ENCODE data around the gene THEM4.
A peak's percentile ranks its signal among the peaks of the same experiment; 100 is the strongest.
"Not testable (repeated sequence)": the region's sequence is repeated elsewhere in the genome, so short reads cannot be mapped to it uniquely, and the experiment has no call there.

The THEM4 gene

DNA sequence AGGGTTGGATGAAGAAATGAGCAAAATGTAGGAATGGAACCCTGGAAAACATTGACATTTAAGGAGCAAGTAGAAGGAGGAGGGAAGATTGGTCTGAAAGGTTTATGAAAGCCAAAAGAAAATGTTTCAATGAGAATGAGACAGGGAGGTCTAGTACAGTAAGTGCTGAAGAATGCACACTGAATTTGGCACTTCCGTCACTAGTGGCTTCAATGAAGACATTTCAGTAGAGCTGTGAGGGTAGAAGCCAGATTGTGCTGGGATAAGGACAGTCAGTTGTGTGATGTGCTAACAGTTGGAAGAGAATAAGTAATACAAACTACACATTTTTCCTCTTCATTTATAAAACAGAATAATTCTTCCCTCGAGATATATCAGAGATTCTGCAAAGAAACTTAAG, 17.1 kb downstream of the THEM4 start:
- no peak for DNase-seq

DNA sequence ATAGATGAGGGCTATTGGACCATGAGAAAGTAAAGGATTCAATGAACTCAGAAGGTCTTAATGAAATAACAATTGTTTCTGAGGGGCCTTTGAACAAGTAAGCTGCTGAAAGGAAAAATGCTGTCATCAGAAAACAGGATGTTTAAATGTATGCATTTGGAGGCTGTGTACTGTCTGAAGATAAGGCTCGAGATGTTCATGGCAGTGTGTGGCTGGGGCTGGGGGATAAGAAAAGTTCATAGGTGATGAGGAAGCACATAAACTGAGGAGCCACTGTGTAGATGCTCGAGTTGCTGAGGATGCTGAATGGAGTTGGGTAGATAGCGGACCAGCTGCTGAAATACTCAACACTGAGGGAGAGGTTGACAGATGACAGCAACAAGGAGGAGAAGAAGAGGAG, 17.8 kb downstream of the THEM4 start:
- DNase-seq, result no peak

DNA sequence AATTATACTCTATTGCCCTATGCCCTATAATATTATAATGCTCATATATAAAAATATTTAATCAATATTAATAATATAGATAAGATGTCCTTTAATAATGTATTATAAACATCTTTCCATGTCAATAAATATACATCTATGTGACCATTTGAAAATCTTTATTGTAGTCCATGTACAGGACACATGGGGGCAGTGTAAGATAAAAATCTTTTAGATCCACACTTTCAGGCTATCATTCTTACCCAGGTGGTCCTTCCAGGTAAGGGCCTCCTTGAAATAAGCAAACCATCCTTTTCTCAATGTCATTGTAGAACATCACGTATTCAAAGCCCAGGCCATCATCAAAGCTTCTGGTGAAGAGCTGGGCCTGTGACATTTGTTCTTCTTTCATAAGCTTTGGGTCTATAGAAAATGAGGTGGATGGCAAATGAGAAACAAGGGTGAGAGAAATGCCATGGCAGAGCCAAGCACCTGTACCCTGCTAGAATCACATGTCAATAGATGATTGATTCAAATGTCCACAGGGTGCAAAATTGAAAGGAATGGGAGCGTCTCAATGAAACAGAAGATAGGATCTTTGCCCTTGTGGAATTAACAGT, 20.2 kb downstream of the THEM4 start:
- DNase-seq, result peak in 2 of 3 experiments; percentile 17 to 45

DNA sequence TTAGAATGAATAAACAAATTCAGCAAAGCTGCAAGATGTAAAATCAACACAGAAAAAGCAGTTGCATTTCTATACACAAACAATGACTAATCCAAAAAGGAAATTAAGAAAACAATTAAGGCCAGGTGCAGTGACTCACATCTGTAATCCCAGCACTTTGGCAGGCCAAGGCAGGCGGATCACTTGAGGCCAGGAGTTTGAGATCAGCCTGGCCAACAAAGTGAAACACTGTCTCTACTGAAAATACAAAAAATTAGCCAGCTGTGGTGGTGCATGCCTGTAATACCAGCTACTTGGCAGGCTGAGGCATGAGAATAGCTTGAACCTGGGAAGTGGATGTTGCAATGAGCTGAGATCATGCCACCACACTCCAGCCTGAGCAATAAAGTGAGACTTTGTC, 22.3 kb downstream of the THEM4 start:
- no peak for DNase-seq

DNA sequence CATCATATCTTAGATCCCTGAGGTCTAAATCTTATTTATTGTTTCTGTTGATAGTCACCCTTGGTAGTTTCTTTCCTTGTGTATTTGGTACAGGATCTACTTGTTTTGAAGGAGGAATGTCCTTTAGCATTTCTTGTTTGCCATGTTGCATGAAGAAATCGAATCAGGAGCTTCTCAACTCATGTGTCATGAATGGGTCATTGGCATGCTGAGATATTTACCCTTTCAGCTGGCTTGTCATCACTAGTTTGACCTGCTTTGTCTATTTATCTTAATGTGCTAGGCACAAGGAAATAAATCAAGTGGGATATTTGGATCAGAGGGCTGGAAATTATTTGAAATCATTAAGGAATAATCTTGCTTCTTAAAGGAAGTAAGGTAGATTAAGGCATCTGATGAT, 23.8 kb downstream of the THEM4 start:
- DNase-seq, result no peak

DNA sequence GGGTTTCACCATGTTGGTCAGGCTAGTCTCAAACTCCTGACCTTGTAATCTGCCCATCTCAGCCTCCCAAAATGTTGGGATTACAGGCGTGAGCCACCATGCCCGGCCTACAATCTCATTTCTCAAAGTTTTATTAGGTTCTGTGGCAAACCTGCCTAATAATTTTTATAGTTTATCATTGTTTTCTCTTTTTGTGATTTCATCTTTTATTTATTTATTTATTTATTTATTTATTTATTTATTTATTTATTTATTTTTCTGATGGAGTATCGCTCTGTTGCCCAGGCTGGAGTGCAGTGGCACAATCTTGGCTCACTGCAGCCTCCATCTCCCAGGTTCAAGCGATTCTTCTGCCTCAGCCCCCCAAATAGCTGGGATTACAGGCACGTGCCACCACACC, 24.4 kb downstream of the THEM4 start:
- not testable (repeated sequence) for DNase-seq

DNA sequence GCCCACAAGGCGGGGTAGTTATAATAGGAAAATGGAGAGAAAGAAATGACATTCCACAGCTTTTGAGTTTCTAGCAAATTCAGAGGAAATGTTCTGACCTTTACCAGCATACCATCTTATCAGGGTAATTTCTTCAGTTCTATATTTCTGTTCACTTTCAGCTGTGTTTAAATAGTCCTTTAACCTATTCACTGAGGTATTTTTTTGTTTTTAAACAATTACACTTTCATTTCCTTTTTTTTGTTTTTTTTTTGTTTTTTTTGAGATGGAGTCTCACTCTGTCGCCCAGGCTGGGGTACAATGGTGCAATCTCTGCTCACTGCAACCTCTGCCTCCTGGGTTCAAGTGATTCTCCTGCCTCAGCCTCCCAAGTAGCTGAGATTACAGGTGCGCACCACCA, 24.9 kb downstream of the THEM4 start:
- not testable (repeated sequence) for DNase-seq

DNA sequence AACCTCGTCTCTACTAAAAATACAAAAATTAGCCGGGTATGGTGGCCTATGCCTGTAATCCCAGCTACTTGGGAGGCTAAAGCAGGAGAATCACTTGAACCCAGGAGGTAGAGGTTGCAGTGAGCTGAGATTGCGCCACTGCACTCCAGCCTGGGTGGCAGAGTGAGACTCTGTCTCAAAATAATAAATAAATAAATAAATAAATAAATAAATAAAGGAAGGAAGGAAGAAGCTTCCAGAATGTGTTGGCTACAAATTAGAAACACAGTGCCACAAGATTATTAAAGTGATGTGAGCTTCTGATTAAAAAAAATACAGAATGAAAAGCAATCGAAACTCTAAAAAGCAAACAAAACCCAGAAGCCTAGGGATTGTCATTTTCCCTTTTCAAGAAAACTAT, 25.4 kb downstream of the THEM4 start:
- not testable (repeated sequence) for DNase-seq

DNA sequence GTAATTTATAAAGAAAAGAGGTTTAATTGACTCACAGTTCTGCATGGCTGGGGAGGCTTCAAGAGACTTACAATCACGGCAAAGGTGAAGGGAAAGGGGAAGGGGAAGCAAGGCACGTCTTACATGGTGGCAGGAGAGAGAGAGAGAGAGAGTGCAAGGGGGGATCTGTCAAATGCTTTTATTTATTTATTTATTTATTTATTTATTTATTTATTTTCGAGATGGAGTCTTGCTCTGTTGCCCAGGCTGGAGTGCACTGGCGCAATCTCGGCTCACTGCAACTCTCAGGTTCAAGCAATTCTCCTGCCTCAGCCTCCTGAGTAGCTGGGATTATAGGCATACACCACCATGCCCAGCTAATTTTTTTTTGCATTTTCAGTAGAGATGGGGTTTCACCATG, 26.4 kb downstream of the THEM4 start:
- not testable (repeated sequence) for DNase-seq

DNA sequence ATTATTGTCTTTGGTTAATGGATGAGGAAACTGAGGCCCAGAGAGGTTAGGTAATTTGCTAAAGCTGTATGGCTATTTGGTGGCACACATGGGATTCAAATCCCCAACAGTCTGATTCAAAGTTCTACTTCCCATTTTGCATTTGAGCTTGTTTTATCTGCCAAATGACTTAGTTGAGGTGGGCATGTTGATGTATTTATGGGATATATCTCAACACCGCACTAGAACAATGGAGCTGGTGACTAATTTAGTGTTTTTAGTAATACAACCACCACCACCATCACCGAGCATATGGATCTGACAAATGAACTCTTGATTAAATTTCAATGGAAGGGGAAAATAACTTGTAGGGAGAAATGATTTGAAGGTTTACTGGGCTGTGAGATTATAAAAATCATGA, 26.8 kb downstream of the THEM4 start:
- no peak for DNase-seq

DNA sequence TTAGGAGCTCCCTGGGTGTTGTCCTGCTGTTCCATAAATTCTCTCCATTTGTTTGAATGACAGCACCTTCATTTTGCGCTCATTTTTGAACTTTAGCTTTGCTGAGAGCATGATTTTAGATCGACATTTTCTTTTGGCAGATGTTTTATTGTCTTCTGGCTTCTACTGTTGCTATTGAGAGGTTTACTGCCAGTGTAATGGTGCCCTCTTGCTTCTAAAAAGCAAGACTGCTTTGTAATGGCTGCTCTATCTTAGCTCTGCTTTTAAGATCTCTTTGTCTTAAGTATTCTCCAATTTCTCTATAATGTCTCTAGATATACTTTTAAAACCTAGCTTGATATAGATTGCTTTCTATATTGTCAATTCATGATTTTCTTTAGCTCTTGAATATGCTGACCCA, 27.8 kb downstream of the THEM4 start:
- peak in 1 of 3 experiments; percentile 50 for DNase-seq

DNA sequence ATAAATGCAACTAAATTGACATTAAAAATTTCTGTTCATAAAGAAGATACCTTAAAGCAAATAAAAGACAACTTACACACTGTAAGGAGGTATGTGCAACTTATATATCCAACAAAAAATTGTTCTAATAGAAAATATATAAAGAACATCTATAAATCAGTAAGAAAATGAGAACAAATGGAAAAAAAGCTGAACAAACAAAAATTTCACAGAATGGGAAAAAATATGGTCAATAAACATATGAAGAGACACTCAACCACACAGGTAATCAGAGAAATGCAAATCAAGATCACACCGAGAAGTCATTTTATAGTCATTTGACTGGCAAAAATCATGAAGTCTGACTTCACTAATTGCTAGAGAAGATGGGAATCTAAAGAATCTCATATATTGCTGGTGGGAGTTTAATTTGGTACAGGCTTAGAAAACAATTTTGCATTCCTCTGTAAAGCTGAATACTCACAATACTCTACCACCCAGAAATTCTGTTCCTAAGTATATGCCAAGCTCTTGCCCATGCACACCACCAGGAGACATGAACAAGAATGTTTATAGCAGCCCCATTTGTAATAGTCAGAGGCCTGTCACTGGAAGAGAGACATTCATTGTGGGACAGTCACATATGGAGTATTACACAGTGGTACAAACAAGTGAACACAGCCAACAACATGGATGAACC, 33.8 kb downstream of the THEM4 start:
- DNase-seq, result no peak

DNA sequence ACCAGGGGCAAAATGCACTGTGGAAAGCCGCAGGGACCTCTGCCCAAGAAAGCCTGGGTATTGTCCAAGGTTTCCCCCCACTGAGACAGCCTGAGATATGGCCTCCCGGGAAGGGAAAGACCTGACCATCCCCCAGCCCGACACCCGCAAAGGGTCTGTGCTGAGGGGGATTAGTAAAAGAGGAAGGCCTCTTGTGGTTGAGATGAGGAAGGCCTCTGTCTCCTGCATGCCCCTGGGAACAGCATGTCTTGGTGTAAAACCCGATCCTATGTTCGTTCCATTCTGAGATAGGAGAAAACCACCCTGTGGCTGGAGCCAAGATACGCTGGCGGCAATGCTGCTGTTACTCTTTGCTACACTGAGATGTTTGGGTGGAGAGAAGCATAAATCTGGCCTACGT, 36.5 kb downstream of the THEM4 start:
- not testable (repeated sequence) for DNase-seq

DNA sequence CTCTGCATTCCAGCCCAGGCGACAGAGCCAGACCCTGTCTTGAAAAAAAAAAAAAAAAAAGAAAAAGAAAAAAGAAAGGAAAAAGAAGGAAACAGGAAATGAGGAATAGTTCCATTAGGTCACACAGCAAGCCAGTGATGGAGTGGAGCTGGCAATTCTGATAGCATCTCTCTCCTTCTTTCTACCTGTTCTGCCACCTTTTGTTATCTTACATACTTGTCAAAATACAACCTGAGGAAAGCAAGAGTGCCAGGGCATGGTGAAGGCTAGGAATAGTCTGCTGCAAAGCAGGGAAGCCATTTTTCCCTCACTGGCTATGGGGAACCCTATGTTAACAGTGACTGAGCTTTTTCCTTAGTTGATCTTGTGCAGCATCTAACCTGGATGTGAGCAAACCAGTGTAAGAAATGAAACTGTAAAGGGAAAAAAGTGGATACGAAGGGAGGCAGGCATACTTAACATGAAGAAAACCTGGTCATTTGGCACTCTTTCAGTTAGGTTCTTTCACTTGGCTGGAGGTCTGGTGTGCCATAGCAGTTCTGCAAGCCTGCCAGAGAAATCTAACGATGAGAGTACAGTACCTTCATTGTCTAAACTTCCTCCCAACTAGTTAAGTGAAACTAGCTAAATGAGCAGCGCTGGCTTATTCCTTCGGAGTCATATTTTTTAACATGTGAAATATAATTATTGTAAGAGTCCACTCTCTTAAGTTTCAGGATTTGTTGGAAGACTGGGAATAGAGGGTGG, 37.9 kb downstream of the THEM4 start:
- no peak for DNase-seq

DNA sequence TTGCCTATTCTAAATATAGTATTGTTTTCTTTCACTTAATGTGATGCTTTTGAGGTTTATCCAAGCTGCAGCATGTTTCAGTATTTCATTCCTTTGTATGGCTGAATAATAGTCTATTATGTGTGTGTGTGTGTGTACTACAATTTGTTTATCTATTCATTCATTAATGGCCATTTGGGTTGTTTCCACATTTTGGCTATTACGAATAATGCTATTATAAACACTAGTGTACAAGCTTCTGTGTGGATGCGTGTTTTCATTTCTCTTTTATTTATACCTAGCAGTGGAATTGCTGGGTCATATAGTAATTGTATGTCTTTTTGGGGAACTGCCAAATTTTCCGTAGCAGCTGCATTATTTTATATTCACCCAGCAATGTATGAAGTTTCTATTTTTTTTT, 40.8 kb downstream of the THEM4 start:
- DNase-seq, result no peak

DNA sequence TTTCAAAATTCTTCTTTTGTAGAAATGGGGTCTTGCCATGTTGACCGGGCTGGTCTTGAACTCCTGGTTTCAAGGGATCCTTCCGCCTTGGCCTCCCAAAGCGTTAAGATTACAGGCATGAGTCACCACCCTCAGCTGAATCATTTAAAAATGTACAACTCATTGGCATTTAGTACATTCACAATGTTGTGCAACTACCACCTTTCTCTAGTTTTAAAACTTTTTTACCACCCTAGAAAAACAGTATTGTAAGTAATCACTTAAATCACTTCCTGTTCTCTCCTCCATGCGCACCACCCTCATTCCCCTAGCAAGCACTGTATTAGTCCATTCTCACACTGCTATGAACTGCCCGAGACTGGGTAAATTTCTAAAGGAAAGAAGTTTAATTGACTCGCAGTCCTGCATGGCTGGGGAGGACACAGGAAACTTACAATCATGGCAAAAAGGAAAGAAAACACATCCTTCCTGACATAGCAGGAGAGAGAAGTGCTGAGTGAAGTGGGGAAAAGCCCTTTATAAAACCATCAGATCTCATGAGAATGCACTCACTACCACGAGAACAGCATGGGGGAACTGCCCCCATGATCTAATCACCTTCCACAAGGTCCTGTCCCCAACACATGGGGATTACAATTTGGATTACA, 41.4 kb downstream of the THEM4 start:
- no peak for DNase-seq

DNA sequence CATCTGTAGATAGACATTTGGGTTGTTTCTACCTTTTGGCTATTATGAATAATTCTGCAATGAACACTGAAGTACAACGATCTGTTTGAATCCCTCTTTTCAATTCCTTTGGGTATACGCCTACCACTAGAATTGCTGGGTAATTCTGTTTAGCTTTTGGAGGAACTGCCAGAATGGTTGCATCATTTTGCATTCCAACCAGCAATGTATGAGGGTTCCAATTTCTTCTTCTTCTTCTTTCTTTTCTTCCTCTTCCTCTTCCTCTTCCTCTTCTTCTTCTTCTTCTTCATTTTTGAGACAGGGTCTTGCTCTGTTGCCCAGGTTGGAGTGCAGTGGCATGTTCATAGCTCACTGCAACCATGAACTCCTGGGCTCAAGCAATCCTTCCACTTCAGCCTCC, 42.0 kb downstream of the THEM4 start:
- no peak for DNase-seq

DNA sequence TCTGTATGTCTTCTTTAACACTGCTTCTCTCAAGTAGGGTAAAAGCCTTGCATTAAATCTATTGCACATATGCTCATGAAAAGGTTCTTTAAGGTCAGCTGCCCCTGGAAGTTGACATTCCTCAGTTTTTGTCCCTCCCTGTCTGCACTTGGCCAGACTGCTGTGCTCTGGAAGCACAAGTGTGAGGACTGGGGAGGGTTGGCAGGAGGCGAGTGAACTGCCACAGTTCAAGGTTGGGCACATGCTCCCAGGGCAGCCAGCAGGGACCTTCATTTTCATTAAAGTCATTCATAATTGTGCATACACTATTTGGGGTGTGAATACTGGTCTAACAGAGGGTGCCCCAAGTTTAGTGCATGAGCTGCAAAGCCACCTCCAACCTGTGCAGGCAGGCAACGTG, 44.9 kb downstream of the THEM4 start:
- DNase-seq, result no peak

DNA sequence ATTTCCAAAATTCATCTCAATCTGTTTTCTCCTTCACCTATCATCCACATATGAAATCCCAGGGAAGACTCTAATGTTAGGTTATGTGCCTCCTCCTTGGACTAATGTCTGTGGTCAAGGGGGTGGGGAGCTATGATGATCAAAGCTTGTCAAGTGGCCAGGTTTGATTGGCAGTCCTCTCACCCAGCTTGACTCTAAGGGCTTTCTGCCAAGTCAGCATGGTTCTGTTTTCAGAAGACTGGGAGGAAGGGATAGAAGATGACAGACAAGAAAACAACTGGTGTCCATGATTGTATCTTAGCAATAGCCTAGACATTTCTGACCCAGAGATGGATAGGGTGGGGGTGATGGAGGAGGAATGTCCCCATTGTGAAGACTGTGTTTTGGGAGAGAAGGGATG, 46.7 kb downstream of the THEM4 start:
- peak in 1 of 3 experiments; percentile 20 for DNase-seq

DNA sequence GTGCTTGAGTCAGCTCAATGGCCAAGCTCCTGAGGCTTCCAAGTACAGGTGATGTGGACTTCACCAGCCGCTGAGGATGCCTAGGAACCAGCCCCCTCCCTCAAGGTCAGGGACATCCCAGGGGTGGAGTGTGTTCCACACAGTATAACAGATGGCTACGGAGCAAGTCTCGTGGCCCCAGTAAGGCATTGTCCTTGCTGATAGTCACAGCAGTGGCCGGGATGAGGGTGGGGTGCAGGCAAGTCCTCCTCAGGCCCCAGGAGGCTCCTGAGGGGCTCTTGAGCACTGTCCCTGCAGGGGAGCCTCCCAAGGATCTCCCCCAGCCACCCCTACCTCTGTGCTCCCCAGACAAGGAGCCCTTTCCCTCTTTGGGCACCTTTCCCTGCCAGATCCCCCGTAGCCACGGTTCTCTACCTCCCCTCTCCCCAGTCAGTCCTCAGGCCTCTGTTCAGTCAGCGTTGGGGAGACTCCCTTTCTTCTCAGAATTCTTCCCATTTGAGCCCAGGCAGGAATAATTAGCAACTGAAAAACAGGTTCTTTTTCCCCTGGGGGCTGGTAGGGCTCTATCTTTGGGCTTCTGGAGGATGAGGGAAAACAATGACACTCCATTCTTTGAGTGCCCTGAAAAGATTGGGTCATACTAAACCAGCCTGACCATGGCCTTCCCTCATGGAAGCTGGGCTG, 48.7 kb downstream of the THEM4 start:
- DNase-seq, result no peak

DNA sequence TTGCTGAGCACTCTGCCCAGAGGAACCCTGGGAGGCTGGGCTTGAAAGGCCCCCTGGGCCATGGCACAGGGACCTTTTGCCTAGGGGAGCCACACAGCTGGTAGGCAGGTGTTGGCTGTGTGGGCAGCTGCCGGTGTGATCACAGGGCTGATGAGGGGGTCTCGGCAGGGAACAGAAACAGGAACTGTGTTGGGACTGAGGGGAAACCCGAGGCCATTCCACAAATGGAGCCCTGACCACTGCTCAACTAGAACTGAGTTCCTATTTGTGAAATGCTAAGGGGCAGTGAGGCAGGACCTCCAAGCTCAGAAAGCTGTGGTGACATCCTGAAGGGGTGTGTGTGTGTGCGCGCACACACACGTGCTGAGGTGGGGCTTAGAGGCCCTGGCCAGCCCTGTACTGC, 49.4 kb downstream of the THEM4 start:
- DNase-seq, result no peak

DNA sequence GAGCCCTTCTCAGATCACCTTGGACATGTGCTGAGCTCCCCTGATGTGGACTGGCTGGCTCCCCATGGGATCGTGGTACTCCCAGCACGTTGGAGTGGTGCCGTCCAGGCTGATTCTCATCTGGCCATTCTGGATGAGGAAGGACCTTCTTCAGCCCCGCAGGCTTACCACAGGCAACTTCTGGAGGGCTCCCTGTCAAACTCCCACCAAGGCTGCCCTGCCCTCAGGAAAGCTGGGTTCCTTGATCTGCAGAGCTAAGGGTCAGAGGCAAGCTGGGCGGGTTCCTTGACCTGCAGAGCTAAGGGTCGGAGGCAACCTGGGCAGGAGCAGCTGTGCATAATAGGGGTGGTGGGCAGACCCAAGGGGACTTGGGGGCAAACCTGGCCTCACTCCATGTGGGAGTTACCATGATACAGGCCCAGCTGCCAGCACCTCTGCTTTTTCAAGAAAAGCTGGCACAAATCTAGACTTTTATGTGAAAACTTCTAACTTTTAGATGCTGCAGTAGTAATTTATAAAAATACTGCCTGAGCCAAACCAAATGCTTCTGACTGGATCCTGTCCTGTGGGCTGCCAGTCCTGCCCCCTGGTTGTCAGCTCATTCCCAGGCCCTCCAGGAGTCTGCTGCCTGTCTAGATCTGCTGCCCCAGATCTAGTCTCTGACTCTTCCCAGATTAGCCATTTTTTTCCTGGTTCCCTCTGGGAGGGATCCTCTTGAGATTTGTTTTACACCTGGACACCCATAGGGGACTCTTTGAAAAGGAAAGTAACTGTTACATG, 50.2 kb downstream of the THEM4 start:
- no peak for DNase-seq
